ENCODE data around the gene SUPT4H1. TPM values are rescaled to one million over a fixed set of nuclear protein-coding genes. Genes with fewer than 3 reads are reported as not detected.

Gene SUPT4H1
- polyA plus RNA-seq, 1 donor: 94.6 TPM

GRCh38 chr17:58315750-58316149, 36.3 kb downstream of the SUPT4H1 start:
- H3K36me3 ChIP-seq (ENCODE audit: control insufficient read depth, insufficient read depth, low read length): no peaks in the 10 kb centered on the region
- H3K27ac ChIP-seq (ENCODE audit: low read length): no peak overlapping the region
- H3K4me1 ChIP-seq (ENCODE audit: control insufficient read depth, insufficient read depth, low read length): peaks cover 6% of the 10 kb centered on the region
- no peak for DNase-seq
- no peaks in the 10 kb centered on the region for H3K9me3 ChIP-seq (ENCODE audit: control insufficient read depth, low read depth, low read length)
- H3K4me3 ChIP-seq (ENCODE audit: low read length): no peak overlapping the region
- WGBS (ENCODE audit: insufficient coverage, low lambda C conversion rate): no CpG with 5 or more reads among the region's 4 CpGs
- H3K27me3 ChIP-seq (ENCODE audit: control insufficient read depth, insufficient read depth, low read length): no peaks in the 10 kb centered on the region

DNA sequence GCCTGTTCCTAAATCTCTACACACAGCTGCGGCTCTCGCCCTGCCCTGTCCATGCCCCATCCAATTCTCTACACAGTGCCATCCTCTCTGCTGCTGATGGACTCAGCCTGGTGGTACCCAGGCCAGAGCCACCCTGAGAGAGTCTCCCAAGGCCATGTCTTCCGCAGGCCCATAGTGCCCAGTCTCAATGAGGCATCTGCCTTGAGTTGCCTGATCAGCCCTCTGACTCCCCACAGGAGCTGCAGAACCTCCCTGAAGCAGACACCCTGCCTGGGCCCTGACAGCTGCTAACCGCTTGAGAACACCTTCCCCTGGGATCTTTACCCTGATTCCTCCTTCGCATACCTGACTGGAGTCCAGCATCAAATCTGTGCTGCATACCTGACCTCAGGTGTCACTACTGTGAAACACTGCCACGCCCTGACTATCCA, 36.7 kb downstream of the SUPT4H1 start:
- Histone ChIP-seq H3K27ac (ENCODE audit: low read length) (no peak overlapping the region), H3K36me3 (ENCODE audit: control insufficient read depth, insufficient read depth, low read length) (no peaks in the 10 kb centered on the region), H3K4me3 (ENCODE audit: low read length) (no peak overlapping the region), H3K9me3 (ENCODE audit: control insufficient read depth, low read depth, low read length) (no peaks in the 10 kb centered on the region), H3K27me3 (ENCODE audit: control insufficient read depth, insufficient read depth, low read length) (no peaks in the 10 kb centered on the region), H3K4me1 (ENCODE audit: control insufficient read depth, insufficient read depth, low read length) (peaks cover 6% of the 10 kb centered on the region)
- no peak for DNase-seq
- WGBS (ENCODE audit: insufficient coverage, low lambda C conversion rate): no CpG with 5 or more reads among the region's 6 CpGs

DNA sequence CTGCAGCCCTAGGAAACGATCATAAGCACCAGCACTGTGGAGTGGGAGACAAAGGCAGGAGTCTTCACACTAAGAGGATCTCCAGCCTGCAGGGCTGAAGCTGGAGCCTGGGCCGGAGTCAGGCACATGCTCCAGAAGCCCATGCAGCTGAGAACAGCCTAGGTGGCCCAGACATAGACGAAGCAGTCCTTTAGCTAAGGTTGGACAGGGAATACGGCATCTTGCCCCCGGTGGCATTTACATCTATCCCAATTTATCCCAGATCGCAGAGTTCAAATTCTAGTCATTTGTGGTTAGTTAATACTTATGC, 37.3 kb downstream of the SUPT4H1 start:
- no peak for DNase-seq
- Histone ChIP-seq H3K27ac (ENCODE audit: low read length) (no peak overlapping the region), H3K9me3 (ENCODE audit: control insufficient read depth, low read depth, low read length) (no peaks in the 10 kb centered on the region), H3K4me3 (ENCODE audit: low read length) (no peak overlapping the region), H3K36me3 (ENCODE audit: control insufficient read depth, insufficient read depth, low read length) (no peaks in the 10 kb centered on the region), H3K4me1 (ENCODE audit: control insufficient read depth, insufficient read depth, low read length) (peaks cover 6% of the 10 kb centered on the region), H3K27me3 (ENCODE audit: control insufficient read depth, insufficient read depth, low read length) (no peaks in the 10 kb centered on the region)
- WGBS (ENCODE audit: insufficient coverage, low lambda C conversion rate): no CpG with 5 or more reads among the region's 6 CpGs

GRCh38 chr17:58313815-58314705, 37.9 kb downstream of the SUPT4H1 start:
- no peak for DNase-seq
- Histone ChIP-seq H3K36me3 (ENCODE audit: control insufficient read depth, insufficient read depth, low read length) (no peaks in the 10 kb centered on the region), H3K4me3 (ENCODE audit: low read length) (no peak overlapping the region), H3K27ac (ENCODE audit: low read length) (no peak overlapping the region), H3K27me3 (ENCODE audit: control insufficient read depth, insufficient read depth, low read length) (no peaks in the 10 kb centered on the region), H3K9me3 (ENCODE audit: control insufficient read depth, low read depth, low read length) (no peaks in the 10 kb centered on the region), H3K4me1 (ENCODE audit: control insufficient read depth, insufficient read depth, low read length) (peaks cover 6% of the 10 kb centered on the region)
- no CpG with 5 or more reads among the region's 7 CpGs for WGBS (ENCODE audit: insufficient coverage, low lambda C conversion rate)

DNA sequence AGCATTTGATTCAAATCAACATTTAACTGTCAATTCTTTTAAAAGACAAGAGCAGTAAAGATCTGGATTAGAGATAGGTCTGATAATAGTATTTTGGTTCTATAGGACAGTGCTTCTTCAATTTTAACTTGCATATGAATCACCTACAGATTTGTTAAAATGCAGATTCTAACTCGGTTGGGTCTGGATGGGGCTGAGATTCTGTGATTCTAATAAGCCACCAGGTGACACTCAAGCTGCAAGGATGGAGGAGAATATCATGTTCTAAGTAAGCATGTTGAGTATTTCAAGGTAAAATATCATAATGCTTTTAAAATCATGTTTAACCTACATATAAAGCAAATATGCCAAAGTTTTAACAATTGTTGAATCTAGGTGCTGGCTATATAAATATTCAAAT, 39.2 kb downstream of the SUPT4H1 start:
- 14% methylated on average over 1 of the region's 1 CpG for WGBS (ENCODE audit: insufficient coverage, low lambda C conversion rate)
- H3K27ac ChIP-seq (ENCODE audit: low read length): no peak overlapping the region
- DNase-seq: no peak
- H3K9me3 ChIP-seq (ENCODE audit: control insufficient read depth, low read depth, low read length): no peaks in the 10 kb centered on the region
- no peaks in the 10 kb centered on the region for H3K27me3 ChIP-seq (ENCODE audit: control insufficient read depth, insufficient read depth, low read length)
- H3K4me1 ChIP-seq (ENCODE audit: control insufficient read depth, insufficient read depth, low read length): peaks cover 3% of the 10 kb centered on the region
- no peaks in the 10 kb centered on the region for H3K36me3 ChIP-seq (ENCODE audit: control insufficient read depth, insufficient read depth, low read length)
- no peak overlapping the region for H3K4me3 ChIP-seq (ENCODE audit: low read length)

GRCh38 chr17:58312021-58312630, 39.9 kb downstream of the SUPT4H1 start:
- no CpG with 5 or more reads among the region's 23 CpGs for WGBS (ENCODE audit: insufficient coverage, low lambda C conversion rate)

GRCh38 chr17:58311429-58311894, 40.5 kb downstream of the SUPT4H1 start:
- H3K27ac ChIP-seq (ENCODE audit: low read length): no peak overlapping the region
- no peaks in the 10 kb centered on the region for H3K9me3 ChIP-seq (ENCODE audit: control insufficient read depth, low read depth, low read length)
- H3K36me3 ChIP-seq (ENCODE audit: control insufficient read depth, insufficient read depth, low read length): no peaks in the 10 kb centered on the region
- no CpG with 5 or more reads among the region's 9 CpGs for WGBS (ENCODE audit: insufficient coverage, low lambda C conversion rate)
- no peaks in the 10 kb centered on the region for H3K4me1 ChIP-seq (ENCODE audit: control insufficient read depth, insufficient read depth, low read length)
- no peak for DNase-seq
- H3K4me3 ChIP-seq (ENCODE audit: low read length): no peak overlapping the region
- H3K27me3 ChIP-seq (ENCODE audit: control insufficient read depth, insufficient read depth, low read length): no peaks in the 10 kb centered on the region

More at GRCh38 chr17:58312021-58312630, 39.9 kb downstream of the SUPT4H1 start:
- Histone ChIP-seq H3K9me3 (ENCODE audit: control insufficient read depth, low read depth, low read length) (no peaks in the 10 kb centered on the region), H3K4me1 (ENCODE audit: control insufficient read depth, insufficient read depth, low read length) (no peaks in the 10 kb centered on the region), H3K27me3 (ENCODE audit: control insufficient read depth, insufficient read depth, low read length) (no peaks in the 10 kb centered on the region), H3K27ac (ENCODE audit: low read length) (no peak overlapping the region), H3K36me3 (ENCODE audit: control insufficient read depth, insufficient read depth, low read length) (no peaks in the 10 kb centered on the region), H3K4me3 (ENCODE audit: low read length) (no peak overlapping the region)
- DNase-seq: no peak

- Histone ChIP-seq H3K4me3 (ENCODE audit: low read length) (no peak overlapping the region), H3K36me3 (ENCODE audit: control insufficient read depth, insufficient read depth, low read length) (no peaks in the 10 kb centered on the region), H3K4me1 (ENCODE audit: control insufficient read depth, insufficient read depth, low read length) (no peaks in the 10 kb centered on the region), H3K27ac (ENCODE audit: low read length) (no peak overlapping the region), H3K27me3 (ENCODE audit: control insufficient read depth, insufficient read depth, low read length) (no peaks in the 10 kb centered on the region), H3K9me3 (ENCODE audit: control insufficient read depth, low read depth, low read length) (no peaks in the 10 kb centered on the region)
- no CpG with 5 or more reads among the region's 23 CpGs for WGBS (ENCODE audit: insufficient coverage, low lambda C conversion rate)
- no peak for DNase-seq
These were observed 41.2 kb downstream of the SUPT4H1 start for GRCh38 chr17:58310511-58311428.

GRCh38 chr17:58309918-58310259, 42.1 kb downstream of the SUPT4H1 start:
- Histone ChIP-seq H3K27me3 (ENCODE audit: control insufficient read depth, insufficient read depth, low read length) (no peaks in the 10 kb centered on the region), H3K4me1 (ENCODE audit: control insufficient read depth, insufficient read depth, low read length) (no peaks in the 10 kb centered on the region), H3K9me3 (ENCODE audit: control insufficient read depth, low read depth, low read length) (no peaks in the 10 kb centered on the region), H3K36me3 (ENCODE audit: control insufficient read depth, insufficient read depth, low read length) (no peaks in the 10 kb centered on the region), H3K27ac (ENCODE audit: low read length) (no peak overlapping the region), H3K4me3 (ENCODE audit: low read length) (no peak overlapping the region)
- no peak for DNase-seq
- WGBS (ENCODE audit: insufficient coverage, low lambda C conversion rate): no CpG with 5 or more reads among the region's 5 CpGs

Measured in large intestine (tissue), 3 donors.